Cerebellar nuclear complex (tissue), 1 donor: ENCODE results near the gene KCNQ4.

Experiments
- DNase-seq, 2 experiments: peaks; one replicate each; lab custom pipeline; 2025; lab: John Stamatoyannopoulos, UW

Gene KCNQ4

GRCh38 chr1:40755067-40755466 is 28.5 kb upstream of the KCNQ4 start:
- no peak for DNase-seq

GRCh38 chr1:40756523-40756922 is 27.1 kb upstream of the KCNQ4 start:
- no peak for DNase-seq

GRCh38 chr1:40757084-40757483 is 26.5 kb upstream of the KCNQ4 start:
- no peak for DNase-seq

- no peak for DNase-seq
Observed at GRCh38 chr1:40758004-40758403, 25.6 kb upstream of the KCNQ4 start.

GRCh38 chr1:40758578-40759343 is 24.8 kb upstream of the KCNQ4 start:
- no peak for DNase-seq

- DNase-seq: no peak
Observed at GRCh38 chr1:40760984-40761383, 22.6 kb upstream of the KCNQ4 start.

- DNase-seq: no peak
Observed at GRCh38 chr1:40762144-40762923, 21.3 kb upstream of the KCNQ4 start.

- DNase-seq: no peak
Observed at GRCh38 chr1:40763742-40764532, 19.6 kb upstream of the KCNQ4 start.

- no peak for DNase-seq
Observed at GRCh38 chr1:40764981-40765380, 18.6 kb upstream of the KCNQ4 start.

- DNase-seq: no peak
Observed at GRCh38 chr1:40766017-40766416, 17.6 kb upstream of the KCNQ4 start.

- no peak for DNase-seq
Observed at GRCh38 chr1:40766560-40766959, 17.0 kb upstream of the KCNQ4 start.

- DNase-seq: no peak
Observed at GRCh38 chr1:40768146-40768990, 15.2 kb upstream of the KCNQ4 start.

- no peak for DNase-seq
Observed at GRCh38 chr1:40769815-40770214, 13.8 kb upstream of the KCNQ4 start.

- DNase-seq: no peak
Observed at GRCh38 chr1:40770296-40771070, 13.1 kb upstream of the KCNQ4 start.

- peak; percentile 55 to 60 for DNase-seq
Observed at GRCh38 chr1:40772146-40772955, 11.2 kb upstream of the KCNQ4 start.

- DNase-seq: no peak
Observed at GRCh38 chr1:40773748-40774265, 9.8 kb upstream of the KCNQ4 start.

GRCh38 chr1:40774266-40774998 is 9.2 kb upstream of the KCNQ4 start:
- no peak for DNase-seq

GRCh38 chr1:40776236-40777072 is 7.1 kb upstream of the KCNQ4 start:
- DNase-seq: no peak
